Stomach smooth muscle (tissue), 2 donors: ENCODE results near the gene SORCS1.
"Not testable (repeated sequence)": the region's sequence is repeated elsewhere in the genome, so short reads cannot be mapped to it uniquely, and the experiment has no call there.

Experiments
- H3K27ac ChIP-seq: one replicate; pipeline ENCODE4 v1.7.0; 2013; ENCODE audit warnings: mild to moderate bottlenecking, low read length, inconsistent platforms
- H3K27me3 ChIP-seq, 2 donors: one replicate each; pipeline ENCODE4 v1.7.0; 2013; ENCODE audit warnings: low read length in 2 of 2; ENCODE audit not compliant: insufficient read depth in 2 of 2, control insufficient read depth in 1 of 2
- H3K36me3 ChIP-seq, 2 donors: one replicate each; pipeline ENCODE4 v1.7.0; 2013; ENCODE audit warnings: low read length in 2 of 2; ENCODE audit not compliant: control insufficient read depth in 2 of 2, insufficient read depth in 2 of 2
- H3K4me1 ChIP-seq: one replicate; pipeline ENCODE4 v1.7.0; 2013; ENCODE audit warnings: low read length; ENCODE audit not compliant: control insufficient read depth, insufficient read depth
- H3K4me3 ChIP-seq, 2 donors: one replicate each; pipeline ENCODE4 v1.7.0; 2013; ENCODE audit warnings: low read length in 2 of 2
- H3K9ac ChIP-seq, 2 donors: one replicate each; pipeline ENCODE4 v1.7.0; 2013; ENCODE audit warnings: low read length in 2 of 2, mild to moderate bottlenecking in 1 of 2
- H3K9me3 ChIP-seq, 2 donors: one replicate each; pipeline ENCODE4 v1.7.0; 2013; ENCODE audit warnings: low read length in 2 of 2; ENCODE audit not compliant: control insufficient read depth in 2 of 2
- donor health status: healthy.
- donor health status: Pancreatic carcinoma.

The SORCS1 gene

GRCh38 chr10:107051769-107052168, 112.7 kb downstream of the SORCS1 start:
- Histone ChIP-seq H3K9me3 (no peaks in the 10 kb centered on the region), H3K27me3 (no peaks in the 10 kb centered on the region), H3K36me3 (no peaks in the 10 kb centered on the region), H3K27ac (no peak overlapping the region), H3K9ac (no peak overlapping the region), H3K4me3 (no peak overlapping the region), H3K4me1 (no peaks in the 10 kb centered on the region)

DNA sequence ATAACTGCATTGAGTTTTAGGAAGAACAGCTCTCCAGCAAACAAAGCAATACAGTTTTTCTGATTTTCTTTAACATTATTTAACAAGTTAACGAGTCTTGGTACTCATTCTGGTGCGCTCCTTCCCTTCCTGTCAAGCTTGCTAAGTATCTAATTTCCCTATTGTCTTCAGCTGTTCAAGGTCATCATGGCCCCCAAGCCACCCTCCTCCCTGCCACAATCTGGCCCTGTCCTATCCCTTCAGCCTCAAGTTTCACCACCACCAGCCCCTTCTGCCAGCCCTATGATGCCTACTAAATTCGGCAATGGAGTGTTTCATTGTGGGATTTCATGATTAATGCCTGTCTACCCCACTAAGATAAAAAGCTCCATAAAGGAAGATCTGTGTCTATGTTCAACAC, 121.0 kb downstream of the SORCS1 start:
- H3K27ac ChIP-seq = no peak overlapping the region
- H3K4me3 ChIP-seq = no peak overlapping the region
- no peak overlapping the region for H3K9ac ChIP-seq
- no peaks in the 10 kb centered on the region for H3K36me3 ChIP-seq
- H3K4me1 ChIP-seq = no peaks in the 10 kb centered on the region
- no peaks in the 10 kb centered on the region for H3K9me3 ChIP-seq
- H3K27me3 ChIP-seq = no peaks in the 10 kb centered on the region

DNA sequence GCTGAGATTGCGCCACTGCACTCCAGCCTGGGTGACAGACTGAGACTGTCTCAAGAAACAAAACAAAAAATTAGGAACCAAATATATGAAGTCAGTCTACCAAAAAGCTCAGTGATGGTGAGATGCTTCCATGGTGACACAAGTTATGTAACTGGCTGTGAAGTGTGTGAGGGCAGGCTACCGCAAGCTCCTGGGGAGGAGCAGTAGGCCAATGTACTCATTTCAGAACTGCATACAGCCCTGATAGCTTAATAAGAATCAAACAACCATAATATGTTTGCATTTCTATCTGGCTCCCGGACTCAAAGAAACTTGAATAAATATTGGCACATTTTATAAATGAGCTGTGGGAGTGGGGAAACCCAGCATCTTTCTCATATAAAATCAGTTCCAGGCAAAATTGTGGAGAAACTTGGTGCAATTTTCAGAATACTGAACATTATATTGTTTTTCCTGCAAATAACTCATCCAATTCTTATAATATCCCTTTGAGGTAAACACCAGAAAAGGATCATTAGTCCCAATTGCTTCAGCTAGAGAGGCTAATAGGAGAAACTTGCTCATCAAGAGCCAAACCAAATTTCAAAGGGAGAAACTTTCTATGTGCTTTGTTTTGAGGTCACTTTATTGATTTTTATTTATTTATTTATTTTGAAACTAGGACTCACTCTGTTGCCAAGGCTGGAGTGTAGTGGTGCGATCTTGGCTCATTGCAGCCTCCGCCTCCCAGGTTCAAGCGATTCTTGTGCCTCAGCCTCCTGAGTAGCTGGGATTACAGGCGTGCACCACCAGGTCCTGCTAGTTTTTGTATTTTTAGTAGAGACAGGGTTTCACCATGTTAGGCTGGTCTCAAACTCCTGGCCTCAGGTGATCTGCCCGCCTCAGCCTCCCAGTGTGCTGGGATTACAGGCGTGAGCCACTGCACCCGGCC, 127.0 kb downstream of the SORCS1 start:
- Histone ChIP-seq H3K27me3 (no peaks in the 10 kb centered on the region), H3K27ac (no peak overlapping the region), H3K9ac (no peak overlapping the region), H3K4me3 (no peak overlapping the region), H3K36me3 (no peaks in the 10 kb centered on the region), H3K9me3 (no peaks in the 10 kb centered on the region), H3K4me1 (no peaks in the 10 kb centered on the region)

DNA sequence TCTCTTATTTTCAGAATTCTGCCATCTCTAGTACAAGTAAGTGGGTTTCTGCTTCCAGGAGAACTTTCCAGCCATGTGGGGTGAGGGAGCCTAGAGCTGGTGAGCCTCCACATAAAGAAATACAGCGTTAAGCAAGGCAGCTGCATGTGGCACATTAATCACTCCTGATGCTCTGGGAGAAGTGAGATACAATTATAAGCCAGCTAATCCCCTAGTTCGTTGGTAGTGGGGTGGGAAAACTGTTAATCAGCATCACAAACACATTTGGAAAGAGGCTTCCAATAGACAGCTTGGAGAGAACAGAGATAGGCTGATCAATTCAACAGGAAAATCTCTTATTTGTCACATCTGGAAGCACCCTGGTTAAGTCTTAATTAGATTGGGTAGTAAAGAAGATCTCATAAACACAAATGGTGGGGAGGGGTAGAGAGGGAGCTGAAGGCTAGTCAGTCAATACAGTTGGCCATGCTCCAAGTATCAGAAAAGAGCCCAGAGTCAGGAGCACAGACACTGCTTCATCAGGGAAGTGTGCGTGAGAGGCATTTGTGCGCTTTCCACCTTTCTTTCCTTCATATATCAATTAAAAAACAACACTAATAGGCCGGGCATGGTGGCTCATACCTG, 130.6 kb downstream of the SORCS1 start:
- H3K27me3 ChIP-seq = no peaks in the 10 kb centered on the region
- H3K4me1 ChIP-seq = no peaks in the 10 kb centered on the region
- no peaks in the 10 kb centered on the region for H3K36me3 ChIP-seq
- no peak overlapping the region for H3K9ac ChIP-seq
- H3K27ac ChIP-seq = no peak overlapping the region
- H3K9me3 ChIP-seq = no peaks in the 10 kb centered on the region
- no peak overlapping the region for H3K4me3 ChIP-seq

- no peak overlapping the region for H3K4me3 ChIP-seq
- no peak overlapping the region for H3K27ac ChIP-seq
- no peaks in the 10 kb centered on the region for H3K9me3 ChIP-seq
These were observed 131.7 kb downstream of the SORCS1 start for GRCh38 chr10:107032700-107033401.

DNA sequence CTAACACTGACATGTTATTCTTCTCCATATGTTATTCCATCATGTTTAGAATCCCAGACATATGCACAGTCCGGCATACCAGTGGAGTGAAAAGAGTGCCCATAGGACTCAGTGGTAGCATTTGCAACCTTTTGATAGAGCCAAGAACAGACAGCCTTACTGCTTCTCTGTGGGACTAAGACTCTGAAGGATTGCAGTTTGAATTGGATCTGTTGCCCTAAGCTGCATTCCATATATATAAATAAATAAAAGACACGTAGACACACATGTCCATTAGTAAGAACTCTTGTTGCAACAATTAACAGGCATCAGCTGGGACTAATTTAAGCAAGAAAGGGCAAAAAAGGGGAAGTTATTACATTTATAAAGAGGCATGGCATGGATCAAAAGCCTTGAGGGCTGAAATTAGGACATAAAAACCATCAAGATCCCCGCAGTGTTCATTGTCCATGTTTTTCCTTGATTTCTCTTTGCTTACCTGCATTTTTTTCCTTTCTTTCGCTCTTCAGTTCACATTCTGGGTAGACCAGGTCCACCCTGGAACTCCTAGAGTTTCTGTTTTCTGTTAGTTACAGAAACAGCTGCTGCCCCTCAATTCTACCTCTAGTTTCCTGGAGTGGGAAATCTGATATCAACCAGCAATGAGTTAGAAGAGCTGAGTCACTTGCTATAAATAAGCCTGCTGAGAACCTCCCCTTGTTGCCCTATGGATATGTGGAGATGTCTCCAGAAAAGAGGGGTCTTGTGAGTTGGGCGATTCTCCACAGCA, 132.4 kb downstream of the SORCS1 start:
- Histone ChIP-seq H3K9me3 (no peaks in the 10 kb centered on the region), H3K36me3 (no peaks in the 10 kb centered on the region), H3K4me3 (no peak overlapping the region), H3K27ac (no peak overlapping the region), H3K9ac (no peak overlapping the region), H3K27me3 (no peaks in the 10 kb centered on the region), H3K4me1 (no peaks in the 10 kb centered on the region)

More at GRCh38 chr10:107032700-107033401, 131.7 kb downstream of the SORCS1 start:
- H3K36me3 ChIP-seq = no peaks in the 10 kb centered on the region
- no peaks in the 10 kb centered on the region for H3K4me1 ChIP-seq
- H3K9ac ChIP-seq = no peak overlapping the region
- H3K27me3 ChIP-seq = no peaks in the 10 kb centered on the region

- Histone ChIP-seq H3K36me3 (no peaks in the 10 kb centered on the region), H3K9me3 (no peaks in the 10 kb centered on the region), H3K4me3 (no peak overlapping the region), H3K27ac (no peak overlapping the region), H3K9ac (no peak overlapping the region), H3K27me3 (no peaks in the 10 kb centered on the region), H3K4me1 (no peaks in the 10 kb centered on the region)
These were observed 136.3 kb downstream of the SORCS1 start for GRCh38 chr10:107028236-107028635.

- Histone ChIP-seq H3K27ac (no peak overlapping the region), H3K4me1 (no peaks in the 10 kb centered on the region), H3K4me3 (no peak overlapping the region), H3K9ac (no peak overlapping the region), H3K27me3 (no peaks in the 10 kb centered on the region), H3K36me3 (no peaks in the 10 kb centered on the region), H3K9me3 (no peaks in the 10 kb centered on the region)
These were observed 138.8 kb downstream of the SORCS1 start for GRCh38 chr10:107025676-107026075.

DNA sequence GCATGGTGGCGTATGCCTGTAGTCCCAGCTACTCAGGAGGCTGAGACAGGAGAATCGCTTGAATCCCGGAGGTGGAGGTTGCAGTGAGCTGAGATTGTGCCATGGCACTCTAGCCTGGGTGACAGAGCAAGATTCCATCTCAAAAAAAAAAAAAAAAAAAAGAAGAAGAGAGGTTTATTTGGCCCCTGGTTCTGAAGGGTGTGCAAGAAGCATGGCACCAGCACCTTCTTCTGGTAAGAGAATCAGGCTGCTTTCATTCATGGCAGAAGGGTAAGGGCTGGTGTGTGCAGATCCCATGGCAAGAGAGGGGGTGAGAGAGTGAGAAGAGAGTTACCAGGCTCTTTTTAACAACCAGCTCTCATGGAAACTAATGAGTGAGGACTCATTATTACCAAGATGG, 140.5 kb downstream of the SORCS1 start:
- not testable (repeated sequence) for H3K9ac ChIP-seq, H3K9me3 ChIP-seq, H3K27ac ChIP-seq, H3K36me3 ChIP-seq, H3K27me3 ChIP-seq, H3K4me1 ChIP-seq, H3K4me3 ChIP-seq

GRCh38 chr10:107022600-107023354, 141.7 kb downstream of the SORCS1 start:
- no peak overlapping the region for H3K4me3 ChIP-seq
- H3K27ac ChIP-seq = no peak overlapping the region
- H3K4me1 ChIP-seq = no peaks in the 10 kb centered on the region
- H3K9ac ChIP-seq = no peak overlapping the region
- no peaks in the 10 kb centered on the region for H3K9me3 ChIP-seq
- H3K27me3 ChIP-seq = no peaks in the 10 kb centered on the region
- no peaks in the 10 kb centered on the region for H3K36me3 ChIP-seq
